Embryonic facial prominence (tissue), 1 donor: Measurements from ENCODE around the gene NLN.
"Not testable (repeated sequence)": the region's sequence is repeated elsewhere in the genome, so short reads cannot be mapped to it uniquely, and the experiment has no call there.

Experiments
- DNase-seq: peaks from one replicate; pipeline ENCODE4 v3.0.0-alpha.2; 2016; ENCODE audit errors: extremely low spot score

Gene NLN

DNA sequence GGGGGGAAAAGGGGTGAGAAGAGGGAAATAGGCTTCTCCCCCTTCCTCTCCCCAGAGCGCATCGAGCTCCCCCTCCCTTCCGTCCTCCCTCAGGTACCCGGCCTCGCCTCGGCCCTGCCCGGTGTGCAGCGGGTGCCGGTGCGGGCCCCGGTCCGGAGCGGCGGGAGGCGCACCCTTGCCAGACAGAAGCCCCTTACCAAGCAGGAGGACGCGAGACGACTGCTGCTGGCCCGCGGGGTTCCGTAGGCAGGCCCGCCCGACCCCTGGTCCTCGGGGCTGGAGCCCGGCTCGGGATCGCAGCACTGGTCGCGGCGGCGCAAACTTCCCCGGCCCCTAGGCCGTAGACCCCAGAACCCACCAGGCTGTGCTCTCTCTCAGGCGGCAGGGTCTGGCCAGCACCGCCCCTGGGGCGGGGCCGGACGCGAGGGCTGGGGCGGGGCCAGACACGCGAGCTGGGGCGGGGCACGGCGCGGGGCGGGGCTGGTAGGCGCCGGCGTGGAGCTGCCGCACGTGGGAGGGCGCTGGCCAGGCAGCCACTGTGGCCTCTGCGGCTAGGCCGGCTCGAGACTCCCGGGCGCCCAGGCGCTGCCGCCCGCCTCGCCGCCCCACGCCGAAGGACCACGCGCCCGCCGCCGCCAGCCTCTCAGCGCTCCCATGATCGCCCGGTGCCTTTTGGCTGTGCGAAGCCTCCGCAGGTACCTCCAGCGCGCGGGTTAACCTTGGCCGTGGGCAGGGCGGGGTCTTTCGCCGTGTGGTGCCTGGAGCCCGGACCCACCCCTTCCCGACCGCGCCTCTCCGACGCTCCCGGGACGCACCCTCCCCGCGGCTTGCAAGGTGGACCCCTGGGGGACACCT is at the start of gene NLN, which contains the start of gene SGTB:
Gene NLN, plus strand, starts transcription at position 486 of the 855 bp plus-strand sequence. Its CDS starts 169 bp downstream, at position 655.
Gene SGTB, minus strand, starts transcription at position 390 of the 855 bp plus-strand sequence. CDS start 1,302 bp downstream, outside the sequence.
- peak; percentile 42 for DNase-seq

DNA sequence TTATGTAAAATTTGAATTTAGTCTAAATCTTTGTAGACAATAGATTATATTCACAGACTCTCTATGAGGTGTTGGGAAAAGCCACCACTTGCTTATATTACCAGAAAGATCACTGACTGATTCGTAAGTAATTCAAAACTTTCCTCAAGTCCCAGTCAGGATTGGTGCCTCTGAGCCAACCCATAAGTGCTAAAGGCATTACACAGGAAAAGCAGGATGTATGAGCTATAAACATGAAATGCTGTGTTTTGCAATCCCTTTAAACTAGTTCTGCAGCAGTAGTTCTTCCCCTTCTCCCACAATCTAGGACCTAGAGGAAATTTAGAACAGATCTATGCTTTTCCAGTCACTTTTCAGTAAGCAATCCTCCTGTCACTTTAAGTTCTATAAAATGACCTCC is 49.2 kb upstream of the NLN start:
- DNase-seq, result no peak

GRCh38 chr5:65674749-65675148 is 47.3 kb upstream of the NLN start:
- DNase-seq, result no peak

DNA sequence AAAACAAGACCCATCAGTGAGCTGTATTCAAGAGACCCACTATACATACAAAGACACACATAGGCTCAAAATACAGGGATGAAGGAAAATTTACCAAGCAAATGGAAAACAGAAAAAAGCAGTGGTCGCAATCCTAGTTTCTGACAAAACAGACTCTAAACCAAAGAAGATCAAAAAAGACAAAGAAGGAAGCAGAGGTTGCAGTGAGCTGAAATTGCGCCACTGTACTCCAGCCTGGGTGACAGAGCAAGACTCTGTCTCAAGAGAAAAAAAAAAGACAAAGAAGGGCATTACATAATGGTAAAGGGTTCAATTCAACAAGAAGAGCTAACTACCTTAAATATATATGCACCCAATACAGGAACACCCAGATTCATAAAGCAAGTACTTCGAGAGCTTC is 45.9 kb upstream of the NLN start:
- not testable (repeated sequence) for DNase-seq

GRCh38 chr5:65682148-65682547 is 39.9 kb upstream of the NLN start:
- no peak for DNase-seq

DNA sequence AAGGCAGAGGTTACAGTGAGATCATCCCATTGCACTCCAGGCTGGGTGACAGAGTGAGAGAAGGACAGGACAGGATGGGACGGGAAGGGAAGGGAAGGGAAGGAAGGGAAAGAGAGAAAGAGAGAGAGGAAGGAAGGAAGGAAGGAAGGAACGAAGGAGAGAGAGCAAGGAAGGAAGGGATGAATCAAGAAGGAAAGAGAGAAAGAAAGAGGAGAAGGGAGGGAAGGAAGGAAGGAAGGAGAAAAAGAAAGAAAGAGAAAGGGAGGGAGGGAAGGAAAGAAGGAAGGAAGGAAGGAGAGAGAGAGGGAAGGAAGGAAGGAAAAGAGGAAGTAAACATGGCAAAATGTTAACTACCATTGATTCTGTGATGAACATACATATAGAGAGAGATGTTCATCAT is 28.9 kb upstream of the NLN start:
- DNase-seq, result no peak

DNA sequence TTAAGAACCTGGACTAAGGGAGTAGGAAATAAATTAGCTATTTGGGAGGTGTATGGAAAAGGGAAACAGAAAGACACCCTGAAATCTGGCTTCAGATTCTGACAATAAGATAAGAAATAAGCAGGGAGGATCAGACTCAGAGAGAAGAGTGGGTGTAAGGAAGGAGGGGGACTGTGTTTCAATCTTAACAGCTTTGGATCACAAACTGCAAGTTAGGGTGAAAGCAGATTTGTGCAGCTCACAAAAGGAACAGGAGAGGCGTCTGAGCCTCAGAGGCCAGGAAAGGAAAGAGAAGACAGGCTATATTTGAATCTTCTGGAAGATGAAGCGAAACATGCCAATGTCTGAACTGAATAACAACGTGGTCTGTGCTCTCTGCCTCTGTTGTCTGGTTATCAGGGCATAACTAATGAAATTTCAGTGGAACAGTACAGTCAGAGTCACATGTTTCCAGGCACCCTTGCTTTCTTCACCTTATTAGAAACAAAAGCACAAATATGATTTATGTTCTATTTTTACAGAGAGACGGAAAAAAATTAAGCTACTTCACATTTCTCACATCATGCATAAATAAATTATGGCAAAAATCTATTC is 26.7 kb upstream of the NLN start:
- no peak for DNase-seq

DNA sequence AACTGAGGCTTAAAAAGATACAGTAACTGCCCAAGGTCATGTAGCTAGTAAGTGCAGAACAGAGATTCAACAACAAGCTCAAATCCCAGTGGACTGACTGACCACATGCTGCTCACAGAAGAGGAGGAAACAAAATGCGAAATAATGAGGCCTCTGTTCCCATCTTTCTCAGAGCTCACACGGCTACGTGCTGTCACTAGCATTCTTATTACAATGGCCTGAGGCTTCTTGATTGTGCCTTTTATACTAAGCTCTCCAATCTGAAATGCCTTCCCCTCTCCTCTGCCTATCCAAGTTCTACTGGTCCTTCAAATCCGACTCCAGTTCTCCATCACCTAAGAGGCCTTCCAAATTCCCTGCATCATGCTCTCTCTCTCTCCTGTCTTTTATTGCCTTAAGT is 26.1 kb upstream of the NLN start:
- DNase-seq, result no peak

DNA sequence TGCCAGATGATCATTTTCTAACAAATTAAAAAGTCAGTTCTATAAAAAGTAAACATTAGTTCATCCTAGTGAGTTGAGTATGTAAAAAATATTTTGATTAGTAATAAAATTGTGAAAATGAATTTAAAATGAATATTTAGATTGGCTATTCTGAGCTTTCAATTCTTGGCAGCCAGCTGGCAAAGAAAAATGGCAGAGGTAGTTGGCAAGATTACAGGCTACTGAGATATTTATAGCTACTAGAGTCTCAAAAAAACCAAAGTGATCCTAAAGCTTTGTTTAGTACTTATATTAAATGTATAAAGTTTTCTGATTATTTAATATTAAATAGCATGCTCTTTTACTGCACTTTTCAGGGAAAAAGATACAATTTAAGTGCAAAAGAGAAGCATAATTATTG is 25.1 kb upstream of the NLN start:
- no peak for DNase-seq

DNA sequence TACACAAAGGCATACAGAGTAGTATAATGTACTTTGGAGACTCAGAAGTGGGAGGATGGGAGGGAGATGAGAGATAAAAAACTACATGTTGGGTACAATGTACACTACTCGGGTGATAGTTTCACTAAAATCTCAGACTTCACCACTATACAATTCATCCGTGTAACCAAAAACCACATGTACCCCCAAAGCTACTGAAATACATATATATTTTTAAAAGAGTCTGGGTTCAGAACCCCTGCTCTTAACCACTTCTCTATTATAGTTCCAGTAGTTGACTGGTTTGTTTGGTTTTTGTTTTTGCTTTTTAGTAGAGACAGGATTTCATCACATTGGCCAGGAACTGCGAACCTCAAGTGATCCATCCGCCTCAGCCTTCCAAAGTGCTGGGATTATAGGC is 22.7 kb upstream of the NLN start:
- no peak for DNase-seq

GRCh38 chr5:65702036-65702435 is 20.0 kb upstream of the NLN start:
- no peak for DNase-seq

GRCh38 chr5:65704621-65705239 is 17.3 kb upstream of the NLN start:
- DNase-seq, result no peak

GRCh38 chr5:65707663-65708062 is 14.3 kb upstream of the NLN start:
- DNase-seq, result no peak

- no peak for DNase-seq
Observed at GRCh38 chr5:65708145-65708544, 13.9 kb upstream of the NLN start.

GRCh38 chr5:65718576-65719310 is 3.3 kb upstream of the NLN start:
- no peak for DNase-seq

DNA sequence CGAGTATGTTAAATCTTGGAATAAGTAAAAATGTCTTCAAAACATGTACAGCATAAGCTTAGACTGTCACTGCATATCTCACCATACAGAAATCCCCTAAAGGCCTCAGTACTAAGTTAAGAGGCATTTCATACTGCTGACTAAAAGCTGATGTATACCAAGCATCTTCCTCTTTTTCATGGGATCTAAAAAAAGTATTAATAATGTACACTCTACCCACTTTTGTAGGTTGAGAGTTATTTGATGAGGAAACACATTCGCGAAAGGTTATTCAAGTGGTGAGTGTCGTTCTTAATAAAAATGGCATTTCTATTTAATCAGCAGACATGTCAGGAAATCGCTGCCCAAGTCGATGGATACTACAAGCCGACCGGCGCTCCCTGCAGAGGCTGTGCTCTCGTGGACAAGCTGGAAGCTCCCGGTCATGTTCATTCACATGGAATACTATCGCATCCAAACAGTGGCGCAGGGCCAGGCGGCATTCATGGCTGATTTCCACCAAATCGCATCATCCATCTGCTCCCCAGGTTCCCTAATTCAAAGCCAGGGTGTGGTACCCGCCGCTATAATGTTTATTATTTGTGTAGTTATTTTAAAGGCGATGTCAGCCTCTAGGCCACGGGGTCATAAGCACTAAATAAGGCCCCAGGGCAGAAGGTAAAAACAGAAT is 820 bp upstream of the NLN start:
- no peak for DNase-seq

GRCh38 chr5:65722575-65723403 is 784 bp downstream of the NLN start:
- no peak for DNase-seq

GRCh38 chr5:65727491-65728156 is 5.6 kb downstream of the NLN start:
- no peak for DNase-seq

DNA sequence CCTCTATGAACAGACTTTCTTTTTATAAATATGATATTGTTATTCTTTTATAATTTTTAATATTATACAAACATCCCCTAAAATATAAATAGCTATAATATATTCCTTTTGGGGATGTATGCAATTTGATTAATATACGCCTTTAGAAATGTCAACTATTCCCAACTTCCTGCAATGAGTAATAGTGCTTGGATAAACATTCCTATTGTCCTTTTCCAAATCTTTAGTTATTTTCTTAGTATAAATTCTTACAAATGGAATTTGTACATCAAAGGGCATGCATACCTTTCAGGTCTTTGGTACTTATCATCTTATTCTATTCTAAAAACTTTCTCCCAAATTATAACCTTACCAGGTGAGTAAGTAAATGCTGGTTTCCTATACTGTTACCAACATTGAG is 6.2 kb downstream of the NLN start:
- no peak for DNase-seq

- DNase-seq, result no peak
Observed at GRCh38 chr5:65730910-65731309, 8.9 kb downstream of the NLN start.
